Colon (tissue), 2 donors: ENCODE results near the gene CORO7.

ENCODE experiments used
- FAIRE-seq: peaks from 2 replicates; lab custom pipeline; 2012; peaks lifted over from hg19 to GRCh38; lab: Jason Lieb, UNC
- donor health status: control.
- donor health status: control.

CORO7 gene

DNA sequence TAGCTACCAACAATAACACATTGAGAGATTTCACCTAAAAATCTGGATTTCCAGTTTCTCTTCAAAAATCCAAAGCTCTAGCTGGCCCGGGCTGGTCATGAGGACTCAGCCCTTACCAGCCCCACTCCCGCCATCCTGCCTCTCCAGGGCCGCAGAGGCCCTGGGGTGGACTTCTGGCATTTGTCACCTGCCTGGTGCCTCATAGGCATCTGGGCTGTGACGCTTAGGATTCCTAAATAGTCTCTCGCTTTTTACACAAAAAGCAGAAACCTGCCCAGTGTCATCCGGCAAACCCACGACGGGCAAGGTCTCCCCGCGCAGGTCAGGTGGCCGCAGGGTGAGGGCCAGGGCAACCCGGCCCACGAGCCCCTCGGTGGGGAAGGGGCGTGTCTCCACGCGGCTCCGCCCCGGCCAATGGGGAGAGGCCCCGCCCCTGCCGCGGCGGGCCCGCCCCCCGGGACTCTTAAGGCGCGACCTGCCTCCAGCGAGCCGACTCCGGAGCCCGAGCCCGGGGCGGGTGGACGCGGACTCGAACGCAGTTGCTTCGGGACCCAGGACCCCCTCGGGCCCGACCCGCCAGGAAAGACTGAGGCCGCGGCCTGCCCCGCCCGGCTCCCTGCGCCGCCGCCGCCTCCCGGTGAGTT is 44.9 kb downstream of the CORO7 start, which contains the start of gene VASN:
TSS of gene VASN (plus strand) at position 492 of the 644 bp plus-strand sequence. CDS start 9,030 bp downstream, outside the sequence.
- no peak for FAIRE-seq

DNA sequence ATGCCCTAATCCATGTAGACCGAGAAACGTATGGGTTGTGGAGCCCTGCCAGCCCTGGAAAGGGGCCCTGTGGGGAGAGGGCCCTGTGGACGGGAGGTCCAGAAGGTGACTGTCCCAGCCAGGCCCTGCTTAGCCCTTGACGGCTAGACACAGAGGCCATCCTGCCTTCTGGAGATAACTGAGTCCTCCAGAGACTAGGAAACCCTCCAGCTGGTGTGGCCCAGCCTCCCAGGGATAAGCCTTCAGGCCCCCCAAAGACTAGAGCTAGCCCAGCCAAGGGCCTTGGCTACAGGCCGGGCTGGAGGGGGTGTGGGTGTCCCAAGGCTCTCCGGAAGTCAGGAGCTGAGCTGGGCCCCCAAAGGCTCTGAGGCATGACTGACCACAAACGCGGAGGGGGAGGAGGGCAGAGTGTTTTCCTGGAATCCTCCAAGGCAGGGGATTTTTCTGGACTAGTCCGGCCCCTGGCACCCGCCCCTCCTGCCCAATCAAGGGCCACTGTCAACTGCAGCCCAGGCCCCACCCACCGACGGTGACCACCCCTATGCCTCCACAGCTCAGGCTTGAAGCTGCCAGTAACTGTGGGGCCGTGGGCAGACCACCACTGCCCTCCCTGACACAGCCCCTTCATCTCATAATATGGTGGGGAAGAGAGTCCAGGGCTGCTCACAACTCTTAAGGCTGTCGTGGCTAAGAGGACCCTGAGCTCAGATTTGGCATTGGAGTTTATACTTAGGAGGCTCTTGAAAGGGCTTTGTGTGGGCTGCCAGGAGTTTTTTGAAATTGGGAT is 45.6 kb downstream of the CORO7 start:
- FAIRE-seq: no peak

GRCh38 chr16:4370151-4370550 is 46.2 kb downstream of the CORO7 start:
- FAIRE-seq: no peak

- no peak for FAIRE-seq
Measured at GRCh38 chr16:4369007-4369733, 47.2 kb downstream of the CORO7 start.

DNA sequence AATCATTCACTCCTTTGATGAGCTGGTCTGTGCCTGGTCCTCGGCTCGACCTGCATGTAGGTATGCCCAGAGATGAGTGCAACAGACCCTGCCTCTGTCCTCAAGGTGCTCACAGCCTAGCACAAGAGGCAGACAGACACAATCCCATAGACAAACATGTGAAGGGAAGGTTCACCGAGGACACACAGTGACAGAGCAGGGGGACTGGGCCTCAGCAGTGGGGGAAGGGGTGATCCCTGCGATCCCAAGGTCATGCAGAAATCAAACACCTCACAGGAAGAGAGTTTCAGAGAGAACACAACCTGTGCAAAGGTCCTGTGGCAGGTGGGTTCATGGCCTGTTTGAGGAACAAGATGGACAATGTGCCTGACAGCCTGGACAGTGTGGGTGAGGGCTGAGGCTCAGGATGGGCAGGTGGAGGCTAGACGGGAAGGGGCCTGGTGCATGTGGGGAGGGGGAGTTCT is 49.0 kb downstream of the CORO7 start:
- FAIRE-seq: no peak

DNA sequence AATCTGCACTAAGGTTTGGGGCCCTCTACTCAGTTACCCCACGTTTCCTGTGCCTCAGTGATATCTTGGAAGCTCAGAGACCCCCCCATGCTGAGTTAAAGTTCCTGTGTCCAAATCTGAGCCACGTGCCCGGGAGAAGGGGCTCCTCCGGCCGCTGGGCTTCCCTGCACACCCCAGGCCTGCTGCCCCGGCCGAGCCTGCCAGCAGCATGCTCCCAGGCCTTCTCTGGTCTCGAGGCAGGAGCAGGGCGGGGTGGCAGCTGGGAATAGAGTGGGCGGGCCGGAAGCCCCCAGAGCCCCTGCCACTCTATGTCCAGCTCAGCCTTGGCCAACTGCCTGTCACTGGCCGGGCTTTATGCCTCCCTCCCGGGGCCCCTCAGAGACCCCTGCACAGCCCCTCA is 50.4 kb downstream of the CORO7 start:
- no peak for FAIRE-seq

- no peak for FAIRE-seq
Measured at GRCh38 chr16:4365615-4366014, 50.8 kb downstream of the CORO7 start.

- no peak for FAIRE-seq
Measured at GRCh38 chr16:4365014-4365406, 51.4 kb downstream of the CORO7 start.

DNA sequence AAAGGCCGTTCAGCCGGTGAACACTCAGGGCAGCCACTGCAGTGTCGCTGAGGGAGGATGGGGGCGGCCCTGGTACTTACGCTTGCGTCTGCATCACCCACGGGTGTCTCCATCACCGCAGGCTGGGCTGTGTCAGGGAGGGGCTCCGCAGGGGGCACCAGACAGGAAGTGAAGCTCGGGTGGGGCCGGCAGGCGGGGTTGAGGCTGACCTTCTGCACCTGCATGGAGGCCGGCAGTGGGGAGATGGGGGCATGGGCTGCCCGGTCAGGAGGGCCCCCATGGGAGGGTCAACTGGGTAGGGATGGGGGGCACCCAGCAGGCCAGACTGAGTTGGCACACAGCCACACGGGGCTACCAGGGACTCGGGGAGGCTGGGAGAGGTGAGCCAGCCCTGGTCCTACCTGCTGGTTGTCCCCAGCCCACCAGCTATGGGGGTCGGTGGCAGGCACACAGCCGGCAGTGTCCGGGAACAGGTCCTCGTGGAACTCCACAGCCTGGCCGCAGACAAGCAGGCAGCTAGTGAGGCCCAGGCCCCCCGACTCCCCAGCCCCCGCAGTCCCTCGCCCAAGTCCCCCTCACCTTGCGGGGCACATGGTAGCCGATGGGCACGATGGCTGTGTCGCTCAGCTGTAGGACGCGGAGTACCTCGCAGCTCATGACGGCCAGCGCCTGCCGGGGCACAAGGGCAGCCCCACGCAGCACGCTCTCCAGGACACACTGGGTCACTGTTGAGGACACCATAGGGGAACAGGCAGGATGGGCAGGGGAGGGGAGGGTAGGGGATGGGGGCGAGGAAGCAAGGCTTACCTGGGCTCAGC is 52.0 kb downstream of the CORO7 start:
- FAIRE-seq: no peak

GRCh38 chr16:4362476-4363135 is 53.8 kb downstream of the CORO7 start:
- FAIRE-seq: no peak

- FAIRE-seq: no peak
Measured at GRCh38 chr16:4361944-4362311, 54.5 kb downstream of the CORO7 start.

- FAIRE-seq: no peak
Measured at GRCh38 chr16:4361033-4361943, 55.1 kb downstream of the CORO7 start.

DNA sequence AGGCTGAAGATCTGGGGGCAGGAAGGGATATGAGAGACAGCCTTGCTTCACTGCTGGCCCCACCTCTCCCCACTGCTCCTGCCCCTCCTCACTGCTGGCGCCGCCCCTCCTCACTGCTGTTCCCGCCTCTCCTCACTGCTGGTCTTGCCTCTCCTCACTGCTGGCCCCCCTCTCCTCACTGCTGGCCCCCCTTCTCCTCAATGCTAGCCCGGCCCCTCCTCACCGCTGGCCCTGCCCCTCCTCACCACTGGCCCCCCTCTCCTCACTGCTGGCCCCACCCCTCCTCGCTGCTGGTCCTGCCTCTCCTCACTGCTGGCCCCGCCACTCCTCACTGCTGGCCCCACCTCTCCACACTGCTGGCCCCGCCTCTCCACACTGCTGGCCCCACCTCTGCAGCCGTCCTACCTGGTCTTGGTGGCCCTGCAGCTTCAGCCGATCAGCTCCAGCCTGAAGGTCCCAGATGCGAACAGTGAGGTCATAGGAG is 55.8 kb downstream of the CORO7 start:
- FAIRE-seq: no peak

- FAIRE-seq: no peak
Measured at GRCh38 chr16:4359914-4360313, 56.5 kb downstream of the CORO7 start.

DNA sequence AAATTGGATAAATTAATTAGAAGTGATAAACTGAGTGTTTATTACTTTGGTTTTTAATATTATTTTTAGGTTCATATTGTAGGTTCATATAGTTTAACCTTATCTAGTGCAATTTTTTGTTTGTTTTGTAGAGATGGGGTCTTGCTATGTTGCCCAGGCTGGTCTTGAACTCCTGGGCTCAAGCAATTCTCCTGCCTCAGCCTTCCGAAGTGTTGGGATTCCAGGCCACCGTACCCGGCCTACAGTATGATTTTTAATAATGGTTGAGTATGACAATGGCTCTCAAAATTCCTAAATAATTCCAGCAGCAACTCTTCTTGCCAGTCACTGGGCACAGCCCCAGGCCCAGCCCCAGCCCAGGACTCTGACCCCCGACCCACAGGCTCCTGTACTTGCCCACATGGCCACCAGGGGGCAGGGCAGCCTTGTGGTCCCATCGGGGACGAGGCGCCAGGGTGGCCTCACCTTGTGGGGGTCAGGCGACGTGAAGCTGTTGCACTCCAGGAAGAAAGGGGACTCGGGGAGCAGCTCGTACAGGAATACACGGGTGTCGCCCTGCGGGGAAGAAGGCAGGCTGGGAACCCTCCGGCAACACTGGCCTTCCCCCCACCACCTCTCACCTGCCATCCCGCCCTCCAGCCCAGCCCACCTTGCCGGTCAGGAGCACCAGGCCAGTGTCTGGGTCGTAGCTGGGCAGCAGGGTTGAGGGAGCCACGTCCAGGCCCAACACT is 57.4 kb downstream of the CORO7 start:
- FAIRE-seq: no peak

DNA sequence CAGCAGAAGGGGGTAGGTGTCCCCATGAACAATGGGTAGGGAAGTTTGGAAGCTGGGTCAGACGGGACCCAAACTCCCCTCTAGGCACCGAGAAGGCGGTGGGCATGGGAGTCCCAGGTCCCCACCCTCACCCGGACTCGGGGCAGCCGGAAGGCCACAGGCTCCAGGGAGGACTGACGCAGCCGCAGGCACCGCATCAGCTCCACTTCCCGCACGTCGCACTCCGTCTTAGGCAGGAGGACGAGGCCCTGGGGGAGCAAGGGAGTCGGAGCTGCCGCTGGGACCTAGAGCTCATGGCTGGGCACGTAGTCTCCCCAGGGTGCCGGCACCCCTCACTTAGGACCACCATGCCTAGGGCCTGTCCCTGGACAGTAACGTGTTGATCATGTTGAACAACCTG is 58.2 kb downstream of the CORO7 start:
- no peak for FAIRE-seq

DNA sequence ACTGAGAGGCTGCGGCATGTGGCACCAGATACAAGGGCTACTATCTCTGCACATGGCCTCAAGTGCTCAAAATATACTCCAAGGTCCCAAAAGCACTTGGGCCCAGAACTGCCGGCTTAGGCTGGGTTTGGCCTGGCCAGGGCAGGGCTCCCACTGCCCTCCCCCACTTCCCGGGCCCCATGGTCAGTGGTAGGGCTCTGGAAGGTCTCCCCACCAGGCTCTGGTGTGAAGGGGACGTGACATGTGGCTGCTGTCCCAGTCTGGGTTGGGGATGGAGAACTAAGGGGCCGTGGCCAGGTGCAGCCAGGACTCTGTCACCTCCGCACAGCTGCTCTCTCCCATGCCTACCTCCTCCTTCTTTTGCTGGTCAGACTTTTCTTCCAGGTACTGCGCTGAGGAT is 59.6 kb downstream of the CORO7 start:
- FAIRE-seq: no peak

- FAIRE-seq: no peak
Measured at GRCh38 chr16:4354512-4355409, 61.6 kb downstream of the CORO7 start.

GRCh38 chr16:4353675-4354074 is 62.7 kb downstream of the CORO7 start:
- FAIRE-seq: no peak
